ENCODE results near the gene FILIP1L. TPM values are rescaled to one million over a fixed set of nuclear protein-coding genes. Genes with fewer than 3 reads are reported as not detected.

FILIP1L gene
- total and polyA plus RNA-seq, 2 of the 8 experiments (the other 6 are each of a cell fraction or from before 2014, with no cell fraction given): 0.06 to 0.09 TPM

DNA sequence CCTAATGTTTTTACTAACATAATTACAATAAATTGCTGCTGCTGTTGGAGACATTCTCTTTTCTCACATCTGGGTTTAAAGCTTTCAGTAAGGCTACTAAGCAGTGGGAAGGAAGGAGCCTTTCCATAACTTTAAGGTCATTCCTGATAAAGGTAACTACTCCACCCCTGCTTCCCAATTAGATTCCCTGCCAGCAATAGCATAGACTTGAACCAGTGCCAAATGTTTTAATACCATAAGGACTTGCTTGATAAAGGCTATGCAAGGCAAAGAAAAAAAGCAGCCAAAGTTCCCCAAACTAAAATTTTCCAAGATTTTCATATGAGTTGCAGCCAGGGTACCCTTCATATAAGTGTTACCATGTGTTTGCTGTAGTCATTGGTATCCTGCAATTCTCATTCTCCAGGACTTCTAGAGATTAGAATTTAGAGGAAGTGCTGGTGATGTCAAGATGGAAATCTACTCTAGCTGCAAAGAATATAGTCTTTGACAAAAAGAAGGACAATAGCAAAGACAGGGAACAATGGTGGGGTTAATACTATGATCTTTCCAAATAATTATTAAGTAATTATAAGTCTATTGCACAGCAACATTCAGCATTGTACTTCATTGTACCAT lies 106.1 kb downstream of the FILIP1L start (continued):
- TF ChIP-seq EGR1 (IDR thresholded peaks at IDR 0.05; ENCODE audit: borderline replicate concordance, low read depth, low read length) (no peak), CHD2 (IDR thresholded peaks at IDR 0.05; ENCODE audit: low read length) (no peak), BRCA1 (IDR thresholded peaks at IDR 0.05; ENCODE audit: low read depth, low read length) (no peak), NRF1 (IDR thresholded peaks at IDR 0.05; ENCODE audit: low read depth, low read length) (no peak), CBX8 (IDR thresholded peaks at IDR 0.05; ENCODE audit: borderline replicate concordance, low read depth, low read length) (no peak), KDM5A (IDR thresholded peaks at IDR 0.05; ENCODE audit: low read length) (no peak)
- TF ChIP-seq, protein P1, sequence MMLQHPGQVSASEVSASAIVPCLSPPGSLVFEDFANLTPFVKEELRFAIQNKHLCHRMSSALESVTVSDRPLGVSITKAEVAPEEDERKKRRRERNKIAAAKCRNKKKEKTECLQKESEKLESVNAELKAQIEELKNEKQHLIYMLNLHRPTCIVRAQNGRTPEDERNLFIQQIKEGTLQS (IDR thresholded peaks at IDR 0.05; ENCODE audit: insufficient read depth, low read depth, low read length): no peak

All from H1 (cell line).